ENCODE data around the gene KIAA0586. TPM values are rescaled to one million over a fixed set of nuclear protein-coding genes. Genes with fewer than 3 reads are reported as not detected.
"Not testable (repeated sequence)": the region's sequence is repeated elsewhere in the genome, so short reads cannot be mapped to it uniquely, and the experiment has no call there.

KIAA0586 gene
- total and polyA plus RNA-seq, 2 donors: 9.5 to 45.9 TPM

DNA sequence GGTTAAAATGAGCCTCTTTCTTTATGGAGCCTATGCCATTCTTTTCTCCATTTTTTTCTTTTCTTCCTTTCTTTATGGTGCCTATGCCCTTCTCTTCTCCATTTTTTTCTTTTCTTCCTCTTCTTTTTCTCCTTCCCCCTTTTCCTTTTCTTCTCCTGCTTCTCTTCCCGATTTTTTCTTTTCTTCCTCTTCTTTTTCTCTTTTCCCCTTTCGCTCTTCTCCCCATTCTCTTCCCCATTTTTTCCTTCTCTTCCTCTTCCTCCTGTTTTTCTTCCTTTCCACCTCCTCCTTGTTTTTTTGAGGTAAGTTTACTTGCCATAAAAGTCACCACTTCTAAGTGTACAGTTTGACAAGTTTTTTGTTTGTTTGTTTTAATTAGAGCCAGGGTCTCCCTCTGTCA, 50.1 kb downstream of the KIAA0586 start:
- Histone ChIP-seq H3K4me3 (ENCODE audit: low read depth, low read length) (no peak overlapping the region), H3K36me3 (ENCODE audit: insufficient read depth) (no peaks in the 10 kb centered on the region), H3K27ac (ENCODE audit: low read depth) (no peak overlapping the region), H3K4me1 (ENCODE audit: insufficient read depth) (no peaks in the 10 kb centered on the region)
- DNase-seq (ENCODE audit: extremely low spot score): no peak
- WGBS: 94% methylated on average over 2 of the region's 2 CpGs

DNA sequence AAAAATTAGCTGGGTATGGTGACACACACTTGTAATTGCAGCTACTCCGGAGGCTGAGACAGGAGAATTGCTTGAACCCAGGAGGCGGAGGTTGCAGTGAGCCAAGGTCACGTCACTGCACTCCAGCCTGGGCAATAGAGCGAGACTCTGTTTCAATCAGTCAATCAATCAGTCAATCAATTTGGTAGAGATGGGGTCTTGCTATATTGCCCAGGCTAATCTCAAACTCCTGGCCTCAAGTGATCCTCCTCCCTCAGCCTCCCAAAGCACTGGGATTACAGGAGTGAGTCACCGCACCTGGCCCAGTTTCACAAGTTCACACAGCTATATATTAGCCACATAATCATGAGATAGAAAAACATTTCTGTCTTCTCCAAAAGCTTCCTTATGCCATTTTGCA, 50.8 kb downstream of the KIAA0586 start:
- not testable (repeated sequence) for H3K4me3 ChIP-seq (ENCODE audit: low read depth, low read length); H3K27ac ChIP-seq (ENCODE audit: low read depth)
- 98% methylated on average over 5 of the region's 5 CpGs for WGBS

DNA sequence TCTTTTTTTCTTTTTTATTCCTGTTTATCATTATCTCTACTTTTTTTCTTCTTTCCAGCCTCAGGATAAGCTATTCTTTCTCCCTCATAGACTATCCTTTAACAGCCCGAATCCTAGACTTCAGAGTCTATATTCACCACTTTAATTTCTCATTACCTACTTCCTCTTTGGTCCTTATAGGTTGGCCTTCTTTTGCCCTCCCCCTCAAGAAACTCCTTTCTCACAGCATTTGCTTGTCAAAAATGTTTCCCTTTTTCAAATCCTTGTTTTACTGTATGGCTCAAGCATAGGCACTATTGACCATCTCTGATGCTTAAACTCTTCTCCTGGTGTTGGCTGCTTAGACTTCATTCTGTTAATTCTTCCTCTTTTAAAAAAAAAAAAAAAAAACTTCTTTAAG, 52.5 kb downstream of the KIAA0586 start:
- DNase-seq (ENCODE audit: extremely low spot score): no peak
- Histone ChIP-seq H3K4me3 (ENCODE audit: low read depth, low read length) (no peak overlapping the region), H3K4me1 (ENCODE audit: insufficient read depth) (no peaks in the 10 kb centered on the region), H3K36me3 (ENCODE audit: insufficient read depth) (no peaks in the 10 kb centered on the region), H3K27ac (ENCODE audit: low read depth) (no peak overlapping the region)
- WGBS: 89% methylated on average over 1 of the region's 1 CpG

More for the DNA sequence above, 50.8 kb downstream of the KIAA0586 start:
- not testable (repeated sequence) for H3K36me3 ChIP-seq (ENCODE audit: insufficient read depth); DNase-seq (ENCODE audit: extremely low spot score); H3K4me1 ChIP-seq (ENCODE audit: insufficient read depth)

DNA sequence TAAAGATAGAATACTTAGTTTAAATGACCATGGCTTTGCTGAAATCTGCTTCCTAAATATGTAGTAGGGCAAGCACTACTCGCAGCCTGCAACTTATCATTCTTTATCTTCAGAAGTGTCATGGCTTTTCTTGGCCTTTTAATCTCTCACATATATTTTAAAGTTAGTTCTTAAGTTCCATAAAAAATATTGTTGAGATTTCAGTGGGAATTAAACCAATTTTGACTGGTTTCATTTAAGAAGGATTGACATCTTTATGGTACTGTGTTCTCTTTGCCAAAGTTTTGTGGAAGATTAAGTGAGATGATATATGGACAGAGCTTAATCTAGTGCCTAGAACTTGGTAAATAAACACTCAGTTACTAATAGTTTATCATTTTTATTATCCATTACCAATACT, 56.7 kb downstream of the KIAA0586 start:
- no peak for DNase-seq (ENCODE audit: extremely low spot score)
- WGBS: 48% methylated on average over 1 of the region's 1 CpG
- no peak overlapping the region for H3K27ac ChIP-seq (ENCODE audit: low read depth)
- H3K4me3 ChIP-seq (ENCODE audit: low read depth, low read length): no peak overlapping the region
- no peaks in the 10 kb centered on the region for H3K4me1 ChIP-seq (ENCODE audit: insufficient read depth)
- H3K36me3 ChIP-seq (ENCODE audit: insufficient read depth): peaks cover 1% of the 10 kb centered on the region

DNA sequence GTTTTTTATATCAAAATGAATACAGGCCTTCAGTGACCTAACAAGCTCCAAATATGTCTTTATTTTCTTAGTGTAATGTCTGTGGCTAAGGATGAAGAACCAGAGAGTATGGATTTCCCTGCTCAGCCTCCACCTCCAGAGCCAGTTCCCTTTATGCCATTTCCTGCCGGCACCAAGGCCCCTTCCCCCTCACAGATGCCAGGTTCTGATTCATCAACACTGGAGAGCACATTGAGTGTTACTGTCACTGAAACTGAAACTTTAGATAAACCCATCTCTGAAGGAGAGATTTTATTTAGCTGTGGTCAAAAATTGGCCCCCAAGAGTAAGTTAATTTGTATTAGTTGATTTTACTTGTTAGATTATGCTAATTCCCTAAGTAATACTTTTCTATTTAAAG, 61.0 kb downstream of the KIAA0586 start:
- peaks cover 8% of the 10 kb centered on the region for H3K36me3 ChIP-seq (ENCODE audit: insufficient read depth)

DNA sequence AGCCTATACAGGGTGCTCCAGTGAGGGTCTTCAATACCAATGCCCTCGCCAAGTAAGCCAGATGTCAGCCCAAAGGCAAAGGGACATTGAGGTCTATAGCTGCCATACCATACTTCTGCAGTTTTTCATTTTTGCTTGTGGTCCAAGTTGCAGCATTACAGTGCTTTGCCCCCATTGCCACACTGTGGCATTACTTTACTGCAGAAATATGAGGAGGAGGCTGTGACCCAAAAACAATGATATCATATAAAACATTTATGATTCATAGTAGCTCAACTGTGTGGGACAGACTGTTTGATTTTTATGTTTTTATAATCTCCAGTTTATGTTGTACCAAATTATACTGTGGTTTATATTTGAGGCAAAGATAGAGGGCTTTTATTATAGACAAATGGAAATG, 64.1 kb downstream of the KIAA0586 start:
- 93% methylated on average over 1 of the region's 1 CpG for WGBS
- Histone ChIP-seq H3K4me3 (ENCODE audit: low read depth, low read length) (no peak overlapping the region), H3K36me3 (ENCODE audit: insufficient read depth) (peaks cover 8% of the 10 kb centered on the region), H3K4me1 (ENCODE audit: insufficient read depth) (no peaks in the 10 kb centered on the region), H3K27ac (ENCODE audit: low read depth) (no peak overlapping the region)
- DNase-seq (ENCODE audit: extremely low spot score): no peak

More for the DNA sequence above, 61.0 kb downstream of the KIAA0586 start:
- H3K4me3 ChIP-seq (ENCODE audit: low read depth, low read length): no peak overlapping the region
- no peaks in the 10 kb centered on the region for H3K4me1 ChIP-seq (ENCODE audit: insufficient read depth)
- WGBS: 63% methylated on average over 1 of the region's 1 CpG
- DNase-seq (ENCODE audit: extremely low spot score): no peak
- no peak overlapping the region for H3K27ac ChIP-seq (ENCODE audit: low read depth)

DNA sequence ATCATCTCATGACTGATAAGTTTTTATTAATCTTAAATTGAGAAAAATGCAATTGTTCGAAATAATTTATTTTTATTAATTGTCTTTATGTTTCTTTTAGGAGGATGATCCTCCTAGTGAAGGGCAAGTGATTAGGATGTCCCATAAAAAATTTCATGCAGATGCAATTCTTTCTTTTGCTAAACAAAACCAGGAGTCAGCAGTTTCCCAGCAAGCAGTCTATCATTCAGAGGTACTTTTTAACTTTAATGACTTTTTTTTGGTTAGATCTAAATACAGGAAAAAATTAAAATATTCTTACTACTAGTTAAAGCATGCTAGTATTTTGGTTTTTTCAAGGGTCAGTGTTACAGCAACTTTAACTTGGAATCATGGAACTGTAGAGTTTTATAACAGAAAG, 64.5 kb downstream of the KIAA0586 start:
- Histone ChIP-seq H3K4me3 (ENCODE audit: low read depth, low read length) (no peak overlapping the region), H3K4me1 (ENCODE audit: insufficient read depth) (no peaks in the 10 kb centered on the region), H3K36me3 (ENCODE audit: insufficient read depth) (peaks cover 8% of the 10 kb centered on the region), H3K27ac (ENCODE audit: low read depth) (no peak overlapping the region)
- DNase-seq (ENCODE audit: extremely low spot score): no peak
- 73% methylated on average over 1 of the region's 1 CpG for WGBS

DNA sequence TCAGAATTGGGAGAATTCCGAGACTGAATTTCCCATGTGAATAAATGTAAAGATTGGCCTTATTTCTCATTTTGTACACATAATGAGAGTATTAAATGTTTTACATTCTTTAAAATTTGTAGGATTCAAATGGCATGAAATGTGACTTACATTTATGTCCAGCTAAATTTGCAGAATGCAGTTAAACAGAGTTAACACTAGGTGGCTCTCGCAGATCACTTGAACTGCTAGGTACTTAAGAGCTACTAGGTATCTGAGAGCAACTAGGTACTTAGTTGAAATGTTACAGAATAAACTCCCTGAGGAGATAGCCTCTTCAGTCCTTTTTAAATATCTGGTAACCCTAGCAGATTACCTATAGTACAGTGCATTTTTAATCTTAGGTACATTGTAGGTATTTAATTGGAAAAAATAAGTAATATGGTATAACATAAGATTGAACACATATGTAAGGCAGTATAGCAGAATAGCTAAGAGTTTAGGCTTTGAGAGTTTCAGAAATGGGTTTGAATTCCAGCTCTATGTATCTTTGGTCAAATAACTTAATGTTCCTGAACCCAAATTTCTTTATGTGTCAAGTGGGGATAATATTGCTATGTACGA, 73.8 kb downstream of the KIAA0586 start:
- DNase-seq (ENCODE audit: extremely low spot score): peak; percentile 32
- whole genome bisulfite sequencing: 41% methylated on average over 3 of the region's 3 CpGs
- peaks cover 2% of the 10 kb centered on the region for H3K36me3 ChIP-seq (ENCODE audit: insufficient read depth)

DNA sequence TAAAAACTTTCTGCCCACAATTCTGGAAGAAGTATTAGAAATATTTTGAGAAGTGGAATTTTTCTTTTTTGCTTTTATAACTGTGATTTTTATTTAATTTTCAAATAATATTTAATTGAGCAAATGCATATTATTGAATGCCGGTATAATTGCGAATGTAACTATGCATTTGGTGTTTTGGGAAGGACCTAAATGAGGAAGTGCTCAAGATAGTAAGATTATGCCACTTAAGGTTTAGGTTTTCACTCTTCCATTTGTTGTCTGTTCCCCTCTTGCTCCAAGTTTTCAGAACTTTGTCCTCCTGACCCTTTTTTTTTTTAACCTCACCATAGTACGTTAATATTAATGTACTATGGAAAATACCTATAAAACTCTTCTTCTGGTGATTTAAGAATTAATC, 85.8 kb downstream of the KIAA0586 start:
- H3K36me3 ChIP-seq (ENCODE audit: insufficient read depth): no peaks in the 10 kb centered on the region
- WGBS: 95% methylated on average over 3 of the region's 3 CpGs
- H3K27ac ChIP-seq (ENCODE audit: low read depth): no peak overlapping the region
- no peak for DNase-seq (ENCODE audit: extremely low spot score)
- no peaks in the 10 kb centered on the region for H3K4me1 ChIP-seq (ENCODE audit: insufficient read depth)
- no peak overlapping the region for H3K4me3 ChIP-seq (ENCODE audit: low read depth, low read length)

More for the DNA sequence above, 73.8 kb downstream of the KIAA0586 start:
- H3K4me3 ChIP-seq (ENCODE audit: low read depth, low read length): no peak overlapping the region
- H3K27ac ChIP-seq (ENCODE audit: low read depth): no peak overlapping the region
- H3K4me1 ChIP-seq (ENCODE audit: insufficient read depth): no peaks in the 10 kb centered on the region

DNA sequence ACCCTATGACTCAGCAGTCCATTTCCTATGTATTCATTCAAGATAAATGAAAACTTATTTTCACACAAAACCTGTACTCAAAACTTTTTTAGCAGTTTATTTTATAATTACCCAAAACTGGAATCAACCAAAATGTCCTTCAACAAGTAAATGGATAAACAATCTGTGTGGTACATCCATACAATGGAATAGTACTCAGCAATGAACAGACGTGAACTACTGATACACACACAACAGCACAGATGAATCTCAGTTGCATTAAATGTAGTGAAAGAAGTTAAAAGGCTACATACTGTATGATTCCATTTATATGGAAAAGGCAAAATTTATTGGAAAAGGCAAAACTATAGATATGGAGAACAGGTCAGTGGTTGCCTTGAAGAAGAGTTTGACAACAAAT, 90.1 kb downstream of the KIAA0586 start:
- whole genome bisulfite sequencing: 98% methylated on average over 1 of the region's 1 CpG
- no peak overlapping the region for H3K27ac ChIP-seq (ENCODE audit: low read depth)
- no peak overlapping the region for H3K4me3 ChIP-seq (ENCODE audit: low read depth, low read length)
- H3K36me3 ChIP-seq (ENCODE audit: insufficient read depth): no peaks in the 10 kb centered on the region
- no peak for DNase-seq (ENCODE audit: extremely low spot score)
- no peaks in the 10 kb centered on the region for H3K4me1 ChIP-seq (ENCODE audit: insufficient read depth)

DNA sequence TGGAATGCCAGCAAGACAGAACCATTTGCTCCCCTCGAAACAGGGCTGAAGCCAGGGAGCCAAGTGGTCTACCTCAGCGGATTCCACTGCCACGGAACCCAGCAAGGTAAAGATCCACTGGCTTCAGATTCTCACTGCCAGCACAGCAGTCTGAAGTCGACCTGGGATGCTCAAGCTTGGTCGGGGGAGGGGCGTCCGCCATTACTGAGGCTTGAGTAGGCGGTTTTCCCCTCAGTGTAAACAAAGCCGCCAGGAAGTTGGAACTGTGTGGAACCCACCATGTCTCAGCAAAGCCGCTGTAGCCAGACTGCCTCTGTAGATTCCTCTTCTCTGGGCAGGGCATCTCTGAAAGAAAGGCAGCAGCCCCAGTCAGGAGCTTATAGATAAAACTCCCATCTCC, 98.2 kb downstream of the KIAA0586 start:
- H3K4me1 ChIP-seq (ENCODE audit: insufficient read depth); H3K27ac ChIP-seq (ENCODE audit: low read depth); H3K4me3 ChIP-seq (ENCODE audit: low read depth, low read length); DNase-seq (ENCODE audit: extremely low spot score); H3K36me3 ChIP-seq (ENCODE audit: insufficient read depth): not testable (repeated sequence)
- 96% methylated on average over 10 of the region's 10 CpGs for WGBS

DNA sequence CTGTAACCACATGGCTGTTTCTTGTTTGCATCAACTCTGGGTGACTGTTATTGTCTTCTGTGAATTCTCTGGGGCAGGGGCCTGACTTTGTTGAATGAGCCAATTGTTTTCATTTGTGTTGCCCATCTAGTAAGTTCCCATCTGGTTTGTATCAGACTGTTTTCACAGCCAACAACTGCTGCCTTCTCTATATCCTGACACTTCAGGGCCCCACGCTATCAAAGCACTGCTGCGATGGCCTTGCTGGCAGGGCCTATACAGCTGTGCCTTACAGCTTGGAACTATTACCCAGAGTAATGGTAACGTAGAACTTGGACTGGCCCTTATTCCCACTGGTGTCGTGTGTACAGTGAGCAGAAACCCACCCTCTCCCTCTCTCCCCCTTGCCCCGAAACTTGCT, 105.9 kb downstream of the KIAA0586 start:
- WGBS: 40% methylated on average over 5 of the region's 5 CpGs
- no peak overlapping the region for H3K27ac ChIP-seq (ENCODE audit: low read depth)
- H3K36me3 ChIP-seq (ENCODE audit: insufficient read depth): no peaks in the 10 kb centered on the region
- no peak for DNase-seq (ENCODE audit: extremely low spot score)
- H3K4me1 ChIP-seq (ENCODE audit: insufficient read depth): no peaks in the 10 kb centered on the region
- no peak overlapping the region for H3K4me3 ChIP-seq (ENCODE audit: low read depth, low read length)

DNA sequence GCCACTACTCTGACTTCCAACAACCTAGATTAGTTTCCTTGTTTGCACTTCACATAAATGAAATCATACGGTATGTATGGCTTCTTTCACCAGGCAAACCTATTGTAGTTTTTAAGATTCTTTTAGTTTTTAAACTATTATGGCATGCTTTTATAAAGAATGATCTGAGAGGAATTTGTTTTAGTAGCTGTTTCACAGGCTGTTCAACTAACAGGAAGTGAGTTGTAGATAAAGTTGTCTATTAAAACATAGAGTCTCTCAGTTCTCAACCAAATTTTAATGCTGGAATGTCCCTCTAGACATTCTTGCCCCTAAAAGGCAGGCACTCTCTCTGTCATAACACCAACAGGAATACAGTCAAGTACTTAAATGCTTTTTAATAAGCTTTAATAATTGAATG, 107.5 kb downstream of the KIAA0586 start:
- Histone ChIP-seq H3K36me3 (ENCODE audit: insufficient read depth) (no peaks in the 10 kb centered on the region), H3K27ac (ENCODE audit: low read depth) (no peak overlapping the region), H3K4me1 (ENCODE audit: insufficient read depth) (no peaks in the 10 kb centered on the region), H3K4me3 (ENCODE audit: low read depth, low read length) (no peak overlapping the region)
- DNase-seq (ENCODE audit: extremely low spot score): no peak
- 18% methylated on average over 1 of the region's 1 CpG for WGBS

DNA sequence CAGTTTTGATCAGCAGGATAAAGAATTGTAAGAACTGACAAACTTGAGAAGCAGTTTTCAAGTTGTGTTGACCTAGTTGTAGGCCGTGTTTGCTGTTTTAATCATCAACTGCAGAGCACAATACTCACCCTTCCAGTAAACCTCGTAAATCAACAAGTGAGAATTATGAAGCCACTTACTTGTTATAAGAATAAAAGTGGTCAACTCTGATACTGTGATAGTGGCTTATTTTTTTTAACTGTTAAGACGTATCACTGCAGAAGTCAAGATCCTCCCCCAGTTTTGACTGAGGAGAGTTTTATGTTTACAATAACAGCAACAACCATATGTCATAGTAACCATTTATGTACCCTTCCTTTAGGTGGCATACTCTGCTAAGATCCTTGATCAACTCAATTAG, 109.5 kb downstream of the KIAA0586 start:
- H3K4me1 ChIP-seq (ENCODE audit: insufficient read depth): no peaks in the 10 kb centered on the region

More for the DNA sequence above, 109.5 kb downstream of the KIAA0586 start:
- no peaks in the 10 kb centered on the region for H3K36me3 ChIP-seq (ENCODE audit: insufficient read depth)
- no peak overlapping the region for H3K4me3 ChIP-seq (ENCODE audit: low read depth, low read length)
- DNase-seq (ENCODE audit: extremely low spot score): no peak
- no peak overlapping the region for H3K27ac ChIP-seq (ENCODE audit: low read depth)
- WGBS: 73% methylated on average over 3 of the region's 3 CpGs

Measured in urinary bladder (tissue), 4 donors.